Astrocyte (in vitro differentiated cells and primary cell): ENCODE results near the gene CDKN1B.

Experiments
- CTCF ChIP-seq: IDR thresholded peaks from 2 replicates; pipeline ENCODE4 v1.5.1; 2011; ENCODE audit warnings: low read depth, mild to moderate bottlenecking, inconsistent platforms, low read length, moderate library complexity; ENCODE audit not compliant: insufficient read depth
- EZH2 ChIP-seq: IDR thresholded peaks from 2 replicates; pipeline ENCODE4 v1.6.1; 2012; ENCODE audit warnings: mild to moderate bottlenecking, low read length, inconsistent platforms; ENCODE audit not compliant: insufficient read depth

GRCh38 chr12:12682284-12682683 is 34.9 kb upstream of the CDKN1B start:
- no peak for TF ChIP-seq CTCF
- no peak for TF ChIP-seq EZH2
